T-helper 2 cell treated with Interferon-gamma antibody and Interleukin-4, amounts not matched to agents 5 μg/mL and 100 μg/mL, for 36 hours (primary cell): ENCODE results near the gene TRAF7.
"Not testable (repeated sequence)": the region's sequence is repeated elsewhere in the genome, so short reads cannot be mapped to it uniquely, and the experiment has no call there.

Experiments
- DNase-seq: peaks from one replicate; pipeline ENCODE4 v3.0.0; 2021; ENCODE audit warnings: low spot score
- H3K27ac Mint-ChIP-seq: one replicate; pipeline ENCODE4 v1.8.0; 2021; ENCODE audit warnings: mild to moderate bottlenecking, mixed read lengths
- H3K27me3 Mint-ChIP-seq: one replicate; pipeline ENCODE4 v1.8.0; 2021; ENCODE audit warnings: low read depth, mixed read lengths
- H3K36me3 Mint-ChIP-seq: one replicate; pipeline ENCODE4 v1.8.0; 2021; ENCODE audit warnings: low read depth, mixed read lengths
- H3K4me1 Mint-ChIP-seq: one replicate; pipeline ENCODE4 v1.8.0; 2021; ENCODE audit warnings: low read depth, mixed read lengths
- H3K4me3 Mint-ChIP-seq: one replicate; pipeline ENCODE4 v1.8.0; 2022; ENCODE audit warnings: mild to moderate bottlenecking, moderate library complexity, mixed read lengths
- H3K9me3 Mint-ChIP-seq: one replicate; pipeline ENCODE4 v1.8.0; 2021; ENCODE audit warnings: mixed read lengths

The TRAF7 gene

GRCh38 chr16:2126161-2126743 is 29.3 kb upstream of the TRAF7 start:
- H3K9me3 Mint-ChIP-seq, DNase-seq, H3K4me1 Mint-ChIP-seq, H3K27ac Mint-ChIP-seq, H3K36me3 Mint-ChIP-seq, H3K27me3 Mint-ChIP-seq, H3K4me3 Mint-ChIP-seq: not testable (repeated sequence)

GRCh38 chr16:2126928-2127556 is 28.5 kb upstream of the TRAF7 start:
- H3K27me3 Mint-ChIP-seq, H3K4me1 Mint-ChIP-seq, H3K4me3 Mint-ChIP-seq, H3K27ac Mint-ChIP-seq, DNase-seq, H3K9me3 Mint-ChIP-seq, H3K36me3 Mint-ChIP-seq: not testable (repeated sequence)

- not testable (repeated sequence) for DNase-seq, H3K36me3 Mint-ChIP-seq, H3K4me1 Mint-ChIP-seq, H3K9me3 Mint-ChIP-seq, H3K27me3 Mint-ChIP-seq, H3K4me3 Mint-ChIP-seq, H3K27ac Mint-ChIP-seq
Observed at GRCh38 chr16:2127630-2128280, 27.8 kb upstream of the TRAF7 start.

GRCh38 chr16:2129251-2129650 is 26.3 kb upstream of the TRAF7 start:
- H3K36me3 Mint-ChIP-seq, H3K4me1 Mint-ChIP-seq, H3K27ac Mint-ChIP-seq, H3K27me3 Mint-ChIP-seq, H3K9me3 Mint-ChIP-seq, DNase-seq: not testable (repeated sequence)
- peak overlapping the region; percentile 9 for H3K4me3 Mint-ChIP-seq

GRCh38 chr16:2129890-2130447 is 25.6 kb upstream of the TRAF7 start:
- H3K4me3 Mint-ChIP-seq, H3K4me1 Mint-ChIP-seq, H3K9me3 Mint-ChIP-seq, H3K36me3 Mint-ChIP-seq, DNase-seq, H3K27me3 Mint-ChIP-seq, H3K27ac Mint-ChIP-seq: not testable (repeated sequence)

GRCh38 chr16:2133797-2134196 is 21.8 kb upstream of the TRAF7 start:
- not testable (repeated sequence) for H3K4me1 Mint-ChIP-seq, H3K27me3 Mint-ChIP-seq, H3K4me3 Mint-ChIP-seq, H3K27ac Mint-ChIP-seq, H3K36me3 Mint-ChIP-seq, DNase-seq, H3K9me3 Mint-ChIP-seq

- H3K27ac Mint-ChIP-seq, H3K9me3 Mint-ChIP-seq, H3K4me1 Mint-ChIP-seq, H3K27me3 Mint-ChIP-seq, H3K36me3 Mint-ChIP-seq, DNase-seq: not testable (repeated sequence)
- peak overlapping the region; percentile 70 for H3K4me3 Mint-ChIP-seq
Observed at GRCh38 chr16:2135071-2135470, 20.5 kb upstream of the TRAF7 start.

- not testable (repeated sequence) for H3K36me3 Mint-ChIP-seq, H3K27me3 Mint-ChIP-seq, H3K4me1 Mint-ChIP-seq, H3K9me3 Mint-ChIP-seq
- H3K27ac Mint-ChIP-seq, result peak within 1 kb of the TSS; percentile 93
- H3K4me3 Mint-ChIP-seq, result peak within 1 kb of the TSS; percentile 98
- peak; percentile 100 for DNase-seq
Observed at GRCh38 chr16:2135770-2136490, 19.7 kb upstream of the TRAF7 start, which contains the start of gene PKD1. TSS of gene PKD1 (minus strand) at chr16:2135898. CDS start at chr16:2135689, 209 bp downstream.

GRCh38 chr16:2142942-2143877 is 12.4 kb upstream of the TRAF7 start:
- Mint-ChIP-seq H3K27ac (no peak overlapping the region), H3K4me3 (no peak overlapping the region)

GRCh38 chr16:2143878-2144485 is 11.6 kb upstream of the TRAF7 start:
- peaks cover 4% of the 10 kb centered on the region for H3K4me1 Mint-ChIP-seq
- H3K4me3 Mint-ChIP-seq, result no peak overlapping the region
- H3K36me3 Mint-ChIP-seq, result no peaks in the 10 kb centered on the region
- H3K27me3 Mint-ChIP-seq, result peaks cover 7% of the 10 kb centered on the region
- H3K9me3 Mint-ChIP-seq, result no peaks in the 10 kb centered on the region
- DNase-seq, result no peak
- H3K27ac Mint-ChIP-seq, result no peak overlapping the region

More at GRCh38 chr16:2142942-2143877, 12.4 kb upstream of the TRAF7 start:
- H3K27me3 Mint-ChIP-seq, result peaks cover 7% of the 10 kb centered on the region
- no peaks in the 10 kb centered on the region for H3K36me3 Mint-ChIP-seq
- H3K4me1 Mint-ChIP-seq, result peaks cover 4% of the 10 kb centered on the region
- DNase-seq, result no peak
- no peaks in the 10 kb centered on the region for H3K9me3 Mint-ChIP-seq

- DNase-seq, result no peak
- H3K27ac Mint-ChIP-seq, result no peak overlapping the region
- H3K9me3 Mint-ChIP-seq, result no peaks in the 10 kb centered on the region
- peaks cover 5% of the 10 kb centered on the region for H3K36me3 Mint-ChIP-seq
- peaks cover 6% of the 10 kb centered on the region for H3K4me1 Mint-ChIP-seq
- peaks cover 7% of the 10 kb centered on the region for H3K27me3 Mint-ChIP-seq
- H3K4me3 Mint-ChIP-seq, result no peak overlapping the region
Observed at GRCh38 chr16:2145843-2146242, 9.7 kb upstream of the TRAF7 start.

GRCh38 chr16:2147378-2147777 is 8.2 kb upstream of the TRAF7 start:
- peaks cover 7% of the 10 kb centered on the region for H3K27me3 Mint-ChIP-seq
- H3K4me1 Mint-ChIP-seq, result peaks cover 10% of the 10 kb centered on the region
- H3K36me3 Mint-ChIP-seq, result peaks cover 14% of the 10 kb centered on the region
- H3K9me3 Mint-ChIP-seq, result no peaks in the 10 kb centered on the region
- no peak for DNase-seq
- H3K27ac Mint-ChIP-seq, result no peak overlapping the region
- H3K4me3 Mint-ChIP-seq, result no peak overlapping the region
